CD14-positive monocyte (primary cell): ENCODE measurements around the gene ZNF414. TPM values are rescaled to one million over a fixed set of nuclear protein-coding genes. Genes with fewer than 3 reads are reported as not detected.

ENCODE experiments used
- DNase-seq, 3 donors: peaks; one replicate each; pipeline ENCODE4 v3.0.0-alpha.2; 2011 to 2022
- H2AFZ ChIP-seq: 2 replicates; pipeline ENCODE4 v1.6.0; 2012; ENCODE audit warnings: mild to moderate bottlenecking, low read depth, low read length, inconsistent platforms; ENCODE audit not compliant: insufficient read depth, poor library complexity, severe bottlenecking
- H3K27ac ChIP-seq, 2 donors: 1 replicate in 1 of 2; 2 replicates in 1 of 2; pipeline ENCODE4 v1.5.1; 2012 to 2013; ENCODE audit warnings: low read length in 2 of 2, control low read depth in 1 of 2, inconsistent platforms in 1 of 2, low read depth in 1 of 2, mild to moderate bottlenecking in 1 of 2
- H3K27me3 ChIP-seq, 2 donors: one replicate each; pipeline versions ENCODE4 v1.6.0 to v1.6.1; 2011 to 2013; ENCODE audit warnings: low read length in 2 of 2; ENCODE audit not compliant: control insufficient read depth in 2 of 2, insufficient read depth in 2 of 2
- H3K36me3 ChIP-seq, 2 donors: replicated peaks in 1 of 2; 1 replicate in 1 of 2; 2 replicates in 1 of 2; pipeline versions ENCODE4 v1.5.1 to v1.6.1; 2012 to 2013; ENCODE audit warnings: low read length in 2 of 2, control low read depth in 1 of 2, inconsistent platforms in 1 of 2, mild to moderate bottlenecking in 1 of 2; ENCODE audit not compliant: insufficient read depth in 2 of 2, control insufficient read depth in 1 of 2
- H3K4me1 ChIP-seq, 2 donors: 1 replicate in 1 of 2; 2 replicates in 1 of 2; pipeline versions ENCODE4 v1.5.1 to v1.6.1; 2012 to 2013; ENCODE audit warnings: low read length in 2 of 2, control low read depth in 1 of 2, inconsistent platforms in 1 of 2, mild to moderate bottlenecking in 1 of 2, moderate library complexity in 1 of 2; ENCODE audit not compliant: insufficient read depth in 2 of 2, control insufficient read depth in 1 of 2
- H3K4me2 ChIP-seq: replicated peaks from 2 replicates; pipeline ENCODE3; 2012; ENCODE audit warnings: low read length, moderate library complexity, mild to moderate bottlenecking; ENCODE audit not compliant: poor library complexity, severe bottlenecking; ENCODE audit errors: extremely low read depth
- H3K4me3 ChIP-seq, 3 experiments: fragments of 200-600 bp in 1 of 3; sonication (generic) in 1 of 3; replicated peaks in 1 of 3; 1 replicate in 2 of 3; 2 replicates in 1 of 3; pipeline ENCODE4 v1.5.1; 2011 to 2013; ENCODE audit warnings: low read length in 3 of 3, mild to moderate bottlenecking in 3 of 3, control low read depth in 2 of 3, low read depth in 2 of 3, inconsistent platforms in 1 of 3, moderate library complexity in 1 of 3
- H3K79me2 ChIP-seq: 2 replicates; pipeline ENCODE4 v1.6.0; 2012; ENCODE audit warnings: mild to moderate bottlenecking, control low read depth, inconsistent platforms, low read length, moderate library complexity; ENCODE audit not compliant: insufficient read depth
- H3K9ac ChIP-seq: 2 replicates; pipeline ENCODE4 v1.6.0; 2017; ENCODE audit warnings: low read length, mild to moderate bottlenecking; ENCODE audit not compliant: insufficient read depth, poor library complexity, severe bottlenecking
- H3K9me3 ChIP-seq, 2 donors: replicated peaks in 1 of 2; 1 replicate in 1 of 2; 2 replicates in 1 of 2; pipeline versions ENCODE4 v1.5.1 to v1.6.1; 2012 to 2013; ENCODE audit warnings: low read length in 2 of 2, control low read depth in 1 of 2; ENCODE audit not compliant: control insufficient read depth in 1 of 2, insufficient read depth in 1 of 2
- H4K20me1 ChIP-seq: 2 replicates; pipeline ENCODE4 v1.6.0; 2012; ENCODE audit warnings: mild to moderate bottlenecking, low read length, control low read depth, moderate library complexity; ENCODE audit not compliant: insufficient read depth
- H3K27ac Mint-ChIP-seq, 7 donors: one replicate each; pipeline ENCODE4 v1.8.0; 2020; ENCODE audit warnings: mild to moderate bottlenecking in 7 of 7, mixed read lengths in 7 of 7, moderate library complexity in 6 of 7, inconsistent platforms in 2 of 7
- H3K27me3 Mint-ChIP-seq, 3 donors: one replicate each; pipeline ENCODE4 v1.8.0; 2021 to 2022; ENCODE audit warnings: low read depth in 3 of 3, mild to moderate bottlenecking in 3 of 3, mixed read lengths in 3 of 3, moderate library complexity in 3 of 3, inconsistent platforms in 1 of 3
- H3K36me3 Mint-ChIP-seq, 2 donors: one replicate each; pipeline ENCODE4 v1.8.0; 2020; ENCODE audit warnings: mixed read lengths in 2 of 2, inconsistent platforms in 1 of 2, mild to moderate bottlenecking in 1 of 2
- H3K4me1 Mint-ChIP-seq: one replicate; pipeline ENCODE4 v1.8.0; 2020; ENCODE audit warnings: mild to moderate bottlenecking, mixed read lengths
- H3K4me3 Mint-ChIP-seq, 2 donors: one replicate each; pipeline ENCODE4 v1.8.0; 2020; ENCODE audit warnings: mild to moderate bottlenecking in 2 of 2, mixed read lengths in 2 of 2, moderate library complexity in 1 of 2
- H3K9me3 Mint-ChIP-seq, 7 donors: one replicate each; pipeline ENCODE4 v1.8.0; 2020 to 2022; ENCODE audit warnings: mixed read lengths in 7 of 7, mild to moderate bottlenecking in 6 of 7, moderate library complexity in 6 of 7, inconsistent platforms in 2 of 7
- WGBS: methylation state at CpG from one replicate; pipeline ENCODE4 v1.1.5; 2013; ENCODE audit warnings: missing lambda C conversion rate; ENCODE audit not compliant: insufficient coverage; 5-methylcytosine and 5-hydroxymethylcytosine counted together
- intact Hi-C, 2 donors: fragments of 100-400 bp; cut with micrococcal nuclease; formaldehyde crosslinking; loops; one replicate each; pipeline versions ENCODE4 v1.15.0 to v1.15.1; 2023
- polyA plus RNA-seq, 3 donors: library from polyadenylated mRNA; depleted of rRNA in 1 of 3; unstranded in 2 of 3; stranded (reverse) in 1 of 3; fragments of 300-500 nt in 2 of 3; fragments of >200 nt in 1 of 3; fragmentation: Illumina TruSeq in 2 of 3; gene quantifications; 1 replicate in 2 of 3; 2 replicates in 1 of 3; pipeline ENCODE4 v1.2.3, GENCODE V29; 2012 to 2021
- TF ChIP-seq, protein P1 (sequence below): fragments of 200-600 bp; IDR thresholded peaks from one replicate; pipeline ENCODE4 v1.8.0; 2022; ENCODE audit warnings: antibody characterized with exemption, mild to moderate bottlenecking

The ZNF414 gene
- polyA plus RNA-seq, 3 donors = 4.1 to 21.1 (median 4.7) TPM

DNA sequence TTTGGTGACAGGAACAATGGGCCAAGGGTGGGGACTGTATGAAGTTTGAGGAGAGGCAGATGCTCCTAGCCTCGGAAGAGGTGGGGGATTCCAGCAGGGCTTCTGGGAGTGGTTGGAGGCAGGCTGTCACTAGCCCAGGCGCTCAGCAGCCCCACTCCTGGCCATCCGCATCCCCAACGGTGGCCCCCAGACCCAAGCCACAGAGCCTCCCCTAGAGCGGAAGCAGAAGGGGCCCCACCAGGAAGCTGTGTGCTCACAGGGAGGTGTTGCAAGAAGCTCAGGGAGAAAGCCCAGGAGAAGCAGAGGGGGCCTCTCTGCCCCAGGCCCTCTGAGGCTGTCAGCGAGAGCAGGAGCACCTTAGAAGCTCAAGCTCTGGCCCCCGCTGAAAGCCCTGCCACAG is 19.8 kb downstream of the ZNF414 start:
- Mint-ChIP-seq H3K27me3 (peaks cover 0 to 2% (median 1%) of the 10 kb centered on the region in 3 donors), H3K27ac (peak overlapping the region; percentile 87 to 93 (median 92)), H3K4me3 (peak overlapping the region; percentile 65 to 82), H3K9me3 (no peaks in the 10 kb centered on the region), H3K36me3 (peaks cover 63 to 96% of the 10 kb centered on the region in 2 donors), H3K4me1 (peaks cover 80% of the 10 kb centered on the region)
- Histone ChIP-seq H3K4me1 (peaks cover 97 to 100% of the 10 kb centered on the region in 2 donors), H2AFZ (peak overlapping the region; percentile 38), H3K9ac (peak overlapping the region; percentile 47), H3K9me3 (no peaks in the 10 kb centered on the region), H3K79me2 (peaks cover 92% of the 10 kb centered on the region), H3K27me3 (no peaks in the 10 kb centered on the region), H3K27ac (peak overlapping the region; percentile 59 to 77), H3K4me3 (peak overlapping the region; percentile 6 to 66 (median 30)), H3K36me3 (peaks cover 72 to 86% of the 10 kb centered on the region in 2 donors), H3K4me2 (peak overlapping the region; percentile 76), H4K20me1 (peaks cover 39% of the 10 kb centered on the region)
- 0% methylated on average over 2 of the region's 7 CpGs for WGBS
- TF ChIP-seq, protein P1, sequence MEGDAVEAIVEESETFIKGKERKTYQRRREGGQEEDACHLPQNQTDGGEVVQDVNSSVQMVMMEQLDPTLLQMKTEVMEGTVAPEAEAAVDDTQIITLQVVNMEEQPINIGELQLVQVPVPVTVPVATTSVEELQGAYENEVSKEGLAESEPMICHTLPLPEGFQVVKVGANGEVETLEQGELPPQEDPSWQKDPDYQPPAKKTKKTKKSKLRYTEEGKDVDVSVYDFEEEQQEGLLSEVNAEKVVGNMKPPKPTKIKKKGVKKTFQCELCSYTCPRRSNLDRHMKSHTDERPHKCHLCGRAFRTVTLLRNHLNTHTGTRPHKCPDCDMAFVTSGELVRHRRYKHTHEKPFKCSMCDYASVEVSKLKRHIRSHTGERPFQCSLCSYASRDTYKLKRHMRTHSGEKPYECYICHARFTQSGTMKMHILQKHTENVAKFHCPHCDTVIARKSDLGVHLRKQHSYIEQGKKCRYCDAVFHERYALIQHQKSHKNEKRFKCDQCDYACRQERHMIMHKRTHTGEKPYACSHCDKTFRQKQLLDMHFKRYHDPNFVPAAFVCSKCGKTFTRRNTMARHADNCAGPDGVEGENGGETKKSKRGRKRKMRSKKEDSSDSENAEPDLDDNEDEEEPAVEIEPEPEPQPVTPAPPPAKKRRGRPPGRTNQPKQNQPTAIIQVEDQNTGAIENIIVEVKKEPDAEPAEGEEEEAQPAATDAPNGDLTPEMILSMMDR = no peak
- intact Hi-C loops = no loop called here
- DNase-seq = peak; percentile 54 to 74 (median 69)

DNA sequence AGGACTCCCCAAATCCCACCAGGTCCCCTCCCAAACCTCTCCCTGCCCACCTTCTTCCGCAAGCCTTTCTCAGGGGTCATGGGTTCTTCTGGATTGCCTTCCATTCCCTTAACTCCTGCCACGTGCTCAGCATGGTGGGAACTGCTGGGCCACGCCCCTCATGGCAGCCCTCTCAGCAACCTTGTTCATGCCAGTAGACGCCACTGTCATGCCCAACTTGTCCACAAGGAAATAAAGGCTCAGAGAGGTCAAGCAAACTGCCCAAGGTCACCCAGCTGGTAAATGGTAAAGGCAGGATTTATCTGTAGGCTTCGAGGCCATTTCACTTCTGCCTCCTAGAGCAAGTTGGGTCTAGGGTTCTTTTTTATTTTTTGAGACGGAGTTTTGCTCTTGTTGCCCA is 22.4 kb downstream of the ZNF414 start:
- intact Hi-C loops = no loop called here
- H3K27me3 ChIP-seq = no peaks in the 10 kb centered on the region
- TF ChIP-seq, protein P1 = peak; percentile 12
- Mint-ChIP-seq H3K4me3 (no peak overlapping the region), H3K27ac (peak overlapping the region; percentile 18 to 99 (median 87)), H3K9me3 (peaks cover 0 to 2% (median 0%) of the 10 kb centered on the region in 7 donors), H3K36me3 (peaks cover 68 to 94% of the 10 kb centered on the region in 2 donors), H3K27me3 (peaks cover 0 to 3% (median 2%) of the 10 kb centered on the region in 3 donors), H3K4me1 (peaks cover 88% of the 10 kb centered on the region)
- 81% methylated on average over 3 of the region's 6 CpGs for WGBS
- H3K4me3 ChIP-seq = no peak overlapping the region
- H3K27ac ChIP-seq = peak overlapping the region; percentile 92 to 93
- H3K36me3 ChIP-seq = peaks cover 63 to 71% of the 10 kb centered on the region in 2 donors
- H2AFZ ChIP-seq = no peak overlapping the region
- DNase-seq = no peak
- no peak overlapping the region for H3K9ac ChIP-seq
- H3K4me2 ChIP-seq = no peak overlapping the region
- H3K79me2 ChIP-seq = peaks cover 70% of the 10 kb centered on the region
- peaks cover 97 to 100% of the 10 kb centered on the region in 2 donors for H3K4me1 ChIP-seq
- H4K20me1 ChIP-seq = peaks cover 28% of the 10 kb centered on the region
- no peaks in the 10 kb centered on the region for H3K9me3 ChIP-seq
